Muscle layer of colon (tissue), 2 donors: ENCODE data around the gene SYNE2.
A peak's percentile ranks its signal among the peaks of the same experiment; 100 is the strongest.

Source experiments
- H3K27ac ChIP-seq: one replicate; pipeline ENCODE4 v1.7.0; 2013; ENCODE audit warnings: low read depth, mild to moderate bottlenecking, low read length, moderate library complexity
- H3K27me3 ChIP-seq, 2 donors: one replicate each; pipeline ENCODE4 v1.7.0; 2013; ENCODE audit warnings: low read length in 2 of 2, mild to moderate bottlenecking in 2 of 2; ENCODE audit not compliant: insufficient read depth in 2 of 2, control insufficient read depth in 1 of 2
- H3K36me3 ChIP-seq: one replicate; pipeline ENCODE4 v1.7.0; 2013; ENCODE audit warnings: mild to moderate bottlenecking, low read length; ENCODE audit not compliant: insufficient read depth
- H3K4me1 ChIP-seq: one replicate; pipeline ENCODE4 v1.7.0; 2013; ENCODE audit warnings: mild to moderate bottlenecking, low read length; ENCODE audit not compliant: insufficient read depth
- H3K4me3 ChIP-seq, 2 donors: one replicate each; pipeline ENCODE4 v1.7.0; 2013; ENCODE audit warnings: low read length in 2 of 2, low read depth in 1 of 2, mild to moderate bottlenecking in 1 of 2, moderate library complexity in 1 of 2
- H3K9ac ChIP-seq: one replicate; pipeline ENCODE4 v1.7.0; 2013; ENCODE audit warnings: low read length
- H3K9me3 ChIP-seq: one replicate; pipeline ENCODE4 v1.7.0; 2013; ENCODE audit warnings: mild to moderate bottlenecking, low read length
- donor health status: abdominal sarcoma.
- donor health status: Adenocarcinoma of cecum.

The SYNE2 gene

DNA sequence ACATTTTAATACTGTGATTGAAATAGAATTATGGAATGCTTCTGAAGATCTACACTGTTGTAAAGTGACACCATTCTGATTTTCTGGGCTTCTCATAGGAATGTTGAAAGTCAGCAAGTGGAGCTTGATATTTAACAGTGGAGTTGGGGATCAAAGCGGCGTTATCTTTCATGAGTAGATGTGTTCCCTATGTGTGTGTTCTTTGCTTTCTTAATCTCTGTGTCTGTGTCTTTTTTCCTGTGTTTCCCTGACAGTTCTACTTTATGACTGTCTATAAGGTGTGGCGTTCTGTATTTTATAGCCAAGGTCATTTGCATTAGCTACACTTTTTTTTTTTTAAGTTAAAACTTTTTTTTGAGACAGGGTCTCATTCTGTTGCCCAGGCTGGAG is 24.7 kb downstream of the SYNE2 start:
- no peaks in the 10 kb centered on the region for H3K9me3 ChIP-seq
- H3K4me1 ChIP-seq: peaks cover 16% of the 10 kb centered on the region
- no peak overlapping the region for H3K4me3 ChIP-seq
- H3K9ac ChIP-seq: no peak overlapping the region
- no peaks in the 10 kb centered on the region for H3K27me3 ChIP-seq
- H3K27ac ChIP-seq: no peak overlapping the region
- H3K36me3 ChIP-seq: no peaks in the 10 kb centered on the region

DNA sequence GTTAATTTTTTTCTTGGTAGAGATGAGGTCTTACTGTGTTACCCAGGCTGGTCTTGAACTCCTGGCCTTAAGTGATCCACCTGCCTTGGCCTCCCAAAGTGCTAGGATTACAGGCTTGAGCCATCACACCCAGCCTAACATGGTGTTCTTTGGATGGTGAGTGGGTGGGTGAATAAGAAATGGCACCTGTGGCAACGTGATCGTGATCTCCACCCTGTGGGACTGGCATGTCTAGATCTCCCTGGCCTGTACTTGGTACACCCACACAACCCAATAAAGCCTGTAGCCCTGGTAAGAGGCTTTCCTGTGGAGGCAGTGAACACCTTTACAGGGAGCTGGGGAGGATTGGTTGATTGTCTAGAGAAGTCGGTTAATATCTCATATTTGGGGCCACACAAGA is 25.2 kb downstream of the SYNE2 start:
- no peaks in the 10 kb centered on the region for H3K36me3 ChIP-seq
- no peak overlapping the region for H3K4me3 ChIP-seq
- no peaks in the 10 kb centered on the region for H3K9me3 ChIP-seq
- H3K9ac ChIP-seq: no peak overlapping the region
- H3K27me3 ChIP-seq: no peaks in the 10 kb centered on the region
- H3K27ac ChIP-seq: no peak overlapping the region
- peaks cover 16% of the 10 kb centered on the region for H3K4me1 ChIP-seq

DNA sequence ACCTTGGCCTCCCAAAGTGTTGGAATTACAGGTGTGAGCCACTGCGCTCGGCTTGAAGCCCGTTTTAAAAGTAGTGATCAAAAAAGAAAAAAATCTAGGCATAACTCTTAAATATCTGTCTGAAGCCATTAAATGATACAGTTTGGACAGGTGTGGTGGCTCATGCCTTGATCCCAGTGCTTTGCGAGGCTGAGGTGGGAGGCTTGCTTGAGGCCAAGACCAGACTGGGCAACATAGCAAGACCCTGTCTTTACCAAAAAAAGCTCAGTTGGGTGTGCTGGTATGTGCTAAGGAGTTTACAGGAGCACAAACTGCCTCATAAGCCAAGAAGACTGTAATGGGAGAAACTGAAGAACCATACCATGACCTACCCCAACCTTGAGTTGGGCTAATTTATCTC is 26.0 kb downstream of the SYNE2 start:
- Histone ChIP-seq H3K4me1 (peaks cover 16% of the 10 kb centered on the region), H3K4me3 (no peak overlapping the region), H3K9me3 (no peaks in the 10 kb centered on the region), H3K27ac (no peak overlapping the region), H3K36me3 (no peaks in the 10 kb centered on the region), H3K27me3 (no peaks in the 10 kb centered on the region), H3K9ac (no peak overlapping the region)

DNA sequence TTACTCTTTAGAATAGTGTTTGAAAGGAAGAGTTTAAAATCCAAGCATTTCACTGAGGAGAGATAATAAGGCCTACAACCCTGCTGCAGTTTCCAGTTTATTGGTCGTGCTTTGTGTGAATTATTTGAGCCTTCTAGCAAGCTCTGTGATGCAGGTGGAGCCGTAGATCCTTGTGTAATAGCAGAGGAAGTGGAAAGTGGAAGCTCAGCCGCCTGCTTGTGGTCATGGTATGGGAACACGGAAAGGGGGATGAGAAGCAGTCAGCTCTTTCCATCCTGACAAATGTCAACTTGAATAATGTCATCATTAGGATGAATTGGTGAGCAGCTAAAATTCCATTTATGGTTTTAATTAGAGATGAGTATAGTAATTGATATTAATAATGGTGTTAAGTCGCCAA is 29.1 kb downstream of the SYNE2 start:
- Histone ChIP-seq H3K9me3 (no peaks in the 10 kb centered on the region), H3K36me3 (no peaks in the 10 kb centered on the region), H3K4me3 (no peak overlapping the region), H3K9ac (no peak overlapping the region), H3K4me1 (peaks cover 6% of the 10 kb centered on the region), H3K27ac (no peak overlapping the region), H3K27me3 (no peaks in the 10 kb centered on the region)

DNA sequence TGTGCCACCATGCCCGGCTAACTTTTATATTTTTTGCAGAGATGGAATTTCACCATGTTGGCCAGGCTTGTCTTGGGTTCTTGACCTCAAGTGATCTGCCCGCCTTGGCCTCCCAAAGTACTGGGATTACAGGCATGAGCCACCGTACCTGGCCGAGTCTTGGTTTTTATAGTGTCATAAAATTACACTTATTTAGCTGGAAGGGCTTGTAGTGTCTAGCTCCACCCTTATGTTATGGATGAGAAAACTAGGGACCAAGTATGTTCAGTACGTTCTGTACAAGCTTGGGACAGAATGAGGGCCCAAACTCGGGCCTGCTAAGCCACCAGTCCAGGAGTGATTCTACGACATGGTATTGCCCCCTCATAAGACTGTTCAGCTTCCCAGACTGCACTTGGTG is 35.1 kb downstream of the SYNE2 start:
- Histone ChIP-seq H3K36me3 (no peaks in the 10 kb centered on the region), H3K27ac (no peak overlapping the region), H3K4me3 (no peak overlapping the region), H3K9ac (no peak overlapping the region), H3K4me1 (peaks cover 18% of the 10 kb centered on the region), H3K9me3 (no peaks in the 10 kb centered on the region), H3K27me3 (no peaks in the 10 kb centered on the region)

DNA sequence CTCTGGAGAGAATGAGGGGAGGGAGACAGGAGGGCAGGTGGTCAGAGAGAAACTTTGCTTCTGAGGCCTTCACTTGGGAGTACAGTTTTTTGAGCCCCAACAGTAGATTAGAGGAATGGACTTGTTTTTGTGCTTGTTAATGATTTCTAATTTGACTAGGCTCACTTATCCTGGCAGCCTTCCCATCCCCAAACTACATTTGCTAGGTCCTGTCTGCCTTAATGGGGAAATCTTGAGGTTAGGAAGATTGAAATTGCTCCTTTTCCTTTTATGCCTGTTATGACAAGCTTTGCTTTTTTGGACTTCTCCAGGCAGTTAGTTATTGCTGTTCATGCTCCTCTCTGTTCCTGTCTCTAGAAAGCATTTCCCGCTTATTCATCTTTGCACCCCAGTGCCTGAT is 37.7 kb downstream of the SYNE2 start:
- Histone ChIP-seq H3K36me3 (no peaks in the 10 kb centered on the region), H3K9ac (no peak overlapping the region), H3K27ac (no peak overlapping the region), H3K9me3 (no peaks in the 10 kb centered on the region), H3K27me3 (no peaks in the 10 kb centered on the region), H3K4me1 (peaks cover 32% of the 10 kb centered on the region), H3K4me3 (no peak overlapping the region)

DNA sequence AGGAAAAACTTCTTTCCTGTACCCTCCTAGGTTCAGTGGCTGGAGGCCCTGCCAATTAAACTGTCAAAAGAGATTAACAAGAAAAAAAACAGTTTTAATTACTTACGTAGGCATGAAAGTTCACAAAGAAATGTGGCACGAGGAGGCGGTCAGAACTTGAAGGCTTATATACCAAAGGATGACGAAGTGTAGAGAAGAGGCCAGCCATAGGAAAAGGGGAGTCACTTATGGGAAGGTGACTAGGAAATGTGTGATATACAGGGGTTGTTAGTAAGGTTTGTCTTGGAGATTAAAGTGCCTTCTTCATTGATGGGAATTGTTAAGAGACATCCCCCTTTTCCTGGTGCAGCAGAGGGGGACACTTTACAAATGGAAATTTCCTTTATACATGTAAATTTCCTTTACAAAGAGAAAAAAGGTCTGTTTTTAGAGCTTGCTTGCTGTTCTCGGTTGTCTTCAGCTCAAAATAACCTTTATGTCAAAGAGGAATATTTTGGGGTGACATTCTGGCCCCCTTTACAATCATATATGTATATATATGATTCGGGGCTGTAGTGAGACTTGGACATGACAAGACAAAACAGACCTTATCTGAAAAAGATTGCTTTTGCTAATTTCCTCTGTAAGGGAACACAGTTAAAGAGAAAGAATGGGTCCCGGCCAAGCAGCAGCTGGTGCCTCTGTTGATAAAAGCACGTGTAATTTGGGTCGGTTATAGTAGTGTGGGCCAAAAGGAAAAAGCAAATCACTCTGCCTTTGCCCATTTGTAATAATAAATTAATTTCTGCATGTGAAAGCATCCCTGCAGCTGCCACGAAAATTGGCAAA is 38.6 kb downstream of the SYNE2 start:
- Histone ChIP-seq H3K27ac (no peak overlapping the region), H3K27me3 (no peaks in the 10 kb centered on the region), H3K9me3 (no peaks in the 10 kb centered on the region), H3K4me3 (no peak overlapping the region), H3K36me3 (no peaks in the 10 kb centered on the region), H3K4me1 (peaks cover 40% of the 10 kb centered on the region), H3K9ac (no peak overlapping the region)

DNA sequence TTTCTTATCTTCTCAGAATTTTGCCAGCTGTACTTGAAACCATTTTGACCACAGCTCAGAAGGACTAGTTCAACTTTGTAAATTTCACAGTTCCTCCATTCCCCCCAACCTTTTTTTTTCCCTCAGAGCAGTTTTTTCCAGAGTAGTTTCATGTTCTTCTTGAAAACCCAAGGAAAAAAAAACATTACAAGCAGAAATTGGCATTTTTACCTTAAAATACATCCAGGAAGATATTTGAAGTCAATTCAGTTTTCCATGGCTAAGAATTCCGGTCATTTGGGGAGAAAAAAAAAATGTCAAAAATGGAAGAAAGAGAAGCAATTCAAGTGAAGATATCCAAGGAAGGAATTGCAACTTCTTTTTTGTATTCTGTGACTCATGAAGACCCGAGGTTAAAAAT is 39.5 kb downstream of the SYNE2 start:
- Histone ChIP-seq H3K9ac (no peak overlapping the region), H3K4me3 (no peak overlapping the region), H3K4me1 (peaks cover 45% of the 10 kb centered on the region), H3K27ac (no peak overlapping the region), H3K9me3 (no peaks in the 10 kb centered on the region), H3K27me3 (no peaks in the 10 kb centered on the region), H3K36me3 (no peaks in the 10 kb centered on the region)

DNA sequence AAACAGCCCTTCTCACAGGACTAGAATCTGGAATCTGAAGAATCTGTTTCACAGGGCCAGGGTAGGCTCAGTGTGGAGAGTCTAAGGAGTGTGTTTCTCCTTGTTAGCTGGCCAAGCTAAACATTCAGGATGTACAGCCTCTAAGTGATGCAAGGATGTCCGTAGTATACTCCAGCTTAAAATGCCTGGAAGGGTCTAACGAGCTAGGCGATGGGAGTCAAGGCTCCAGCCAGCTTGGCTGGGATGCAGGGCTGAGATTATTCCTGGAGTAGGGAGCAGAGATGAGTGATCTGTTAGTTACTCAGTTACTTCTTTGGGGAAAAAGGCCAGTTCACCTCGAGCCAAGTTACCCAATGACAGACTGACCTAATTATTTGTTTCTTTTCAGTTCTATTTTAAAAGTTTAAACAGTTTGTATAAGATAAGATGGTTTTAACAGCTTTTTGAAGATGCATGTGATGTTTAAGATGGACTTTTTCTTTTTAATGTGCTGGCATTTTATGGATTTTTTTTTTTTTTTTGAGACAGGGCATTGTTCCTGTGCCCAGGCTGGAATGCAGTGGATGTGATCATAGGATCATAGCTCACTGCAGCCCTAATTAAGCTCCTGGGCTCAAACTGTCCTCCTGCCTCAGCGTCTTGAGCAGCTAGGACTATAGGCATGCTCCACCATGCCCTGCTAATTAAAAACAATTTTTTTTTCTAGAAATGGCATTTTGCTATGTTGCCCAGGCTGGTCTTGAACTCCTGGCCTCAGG is 41.1 kb downstream of the SYNE2 start:
- H3K27me3 ChIP-seq: no peaks in the 10 kb centered on the region
- H3K9ac ChIP-seq: no peak overlapping the region
- H3K27ac ChIP-seq: peak overlapping the region; percentile 72
- H3K9me3 ChIP-seq: no peaks in the 10 kb centered on the region
- H3K4me3 ChIP-seq: peak overlapping the region in 1 of 2 donors; percentile 41
- H3K4me1 ChIP-seq: peaks cover 45% of the 10 kb centered on the region
- no peaks in the 10 kb centered on the region for H3K36me3 ChIP-seq

DNA sequence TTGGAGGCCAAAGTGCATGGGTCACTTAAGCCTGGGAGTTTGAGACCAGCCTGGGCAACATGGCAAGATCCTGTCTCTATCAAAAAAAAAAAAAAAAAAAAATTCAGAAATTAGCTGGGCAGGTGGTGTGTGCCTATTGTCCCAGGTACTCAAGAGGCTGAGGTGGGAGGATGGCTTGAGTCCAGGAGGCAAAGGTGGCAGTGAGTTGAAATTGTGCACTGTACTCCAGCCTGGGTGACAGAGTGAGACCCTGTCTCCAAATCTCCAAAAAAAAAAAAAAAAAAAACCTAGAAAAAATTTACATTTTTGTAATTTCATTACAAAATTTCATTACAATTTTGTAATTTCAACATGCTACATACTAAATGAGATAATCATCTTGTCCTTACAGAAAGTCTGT is 42.7 kb downstream of the SYNE2 start:
- Histone ChIP-seq H3K27me3 (no peaks in the 10 kb centered on the region), H3K9me3 (no peaks in the 10 kb centered on the region), H3K27ac (no peak overlapping the region), H3K36me3 (no peaks in the 10 kb centered on the region), H3K4me3 (no peak overlapping the region), H3K4me1 (peaks cover 42% of the 10 kb centered on the region), H3K9ac (no peak overlapping the region)

DNA sequence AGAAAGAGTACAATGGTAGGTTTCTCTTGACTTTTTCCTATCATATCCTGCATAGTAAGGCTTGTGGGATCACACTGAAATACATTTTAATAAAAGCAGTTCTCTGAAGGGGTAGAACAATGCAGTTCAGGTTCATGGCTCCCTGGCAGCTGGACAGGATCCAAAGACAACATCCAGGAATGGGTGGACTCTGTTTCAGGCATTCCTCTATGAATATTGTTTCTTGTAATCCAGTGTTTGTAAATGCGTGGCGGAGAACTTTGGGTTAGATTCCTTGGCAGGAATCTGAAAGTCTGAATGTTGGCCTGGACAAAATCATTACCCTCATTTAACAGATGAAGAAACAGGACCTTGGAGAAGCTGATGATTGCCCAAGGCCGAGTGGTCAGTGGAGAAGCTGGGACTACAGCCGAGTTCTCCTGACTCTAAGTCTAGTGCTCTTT is 43.5 kb downstream of the SYNE2 start:
- Histone ChIP-seq H3K27me3 (no peaks in the 10 kb centered on the region), H3K4me1 (peaks cover 34% of the 10 kb centered on the region), H3K27ac (peak overlapping the region; percentile 56), H3K9me3 (no peaks in the 10 kb centered on the region), H3K9ac (no peak overlapping the region), H3K36me3 (no peaks in the 10 kb centered on the region), H3K4me3 (no peak overlapping the region)
